ENCODE data around the gene GRIFIN.
A peak's percentile ranks its signal among the peaks of the same experiment; 100 is the strongest.
"Not testable (repeated sequence)": the region's sequence is repeated elsewhere in the genome, so short reads cannot be mapped to it uniquely, and the experiment has no call there.

Gene GRIFIN

GRCh38 chr7:2453849-2454248, 22.3 kb downstream of the GRIFIN start:
- DNase-seq (ENCODE audit: low read depth in 2 of 2) = not testable (repeated sequence)

- no peak for DNase-seq (ENCODE audit: low read depth in 2 of 2)
Measured at GRCh38 chr7:2452643-2453270, 23.4 kb downstream of the GRIFIN start.

GRCh38 chr7:2452074-2452507, 24.1 kb downstream of the GRIFIN start:
- DNase-seq (ENCODE audit: low read depth in 2 of 2) = no peak

GRCh38 chr7:2451171-2452073, 24.8 kb downstream of the GRIFIN start:
- DNase-seq (ENCODE audit: low read depth in 2 of 2) = peak; percentile 74 to 83

- DNase-seq (ENCODE audit: low read depth in 2 of 2) = no peak
Measured at GRCh38 chr7:2450198-2451107, 25.7 kb downstream of the GRIFIN start.

- DNase-seq (ENCODE audit: low read depth in 2 of 2) = no peak
Measured at GRCh38 chr7:2446676-2447075, 29.5 kb downstream of the GRIFIN start.

GRCh38 chr7:2445898-2446555, 30.2 kb downstream of the GRIFIN start:
- DNase-seq (ENCODE audit: low read depth in 2 of 2) = no peak

- no peak for DNase-seq (ENCODE audit: low read depth in 2 of 2)
Measured at GRCh38 chr7:2445047-2445446, 31.2 kb downstream of the GRIFIN start.

- DNase-seq (ENCODE audit: low read depth in 2 of 2) = no peak
Measured at GRCh38 chr7:2444476-2444875, 31.7 kb downstream of the GRIFIN start.

- no peak for DNase-seq (ENCODE audit: low read depth in 2 of 2)
Measured at GRCh38 chr7:2443491-2443890, 32.7 kb downstream of the GRIFIN start.

- no peak for DNase-seq (ENCODE audit: low read depth in 2 of 2)
Measured at GRCh38 chr7:2441430-2442058, 34.7 kb downstream of the GRIFIN start.

- no peak for DNase-seq (ENCODE audit: low read depth in 2 of 2)
Measured at GRCh38 chr7:2440608-2441245, 35.5 kb downstream of the GRIFIN start.

- no peak for DNase-seq (ENCODE audit: low read depth in 2 of 2)
Measured at GRCh38 chr7:2438775-2439174, 37.4 kb downstream of the GRIFIN start.

GRCh38 chr7:2438186-2438585, 38.0 kb downstream of the GRIFIN start:
- no peak for DNase-seq (ENCODE audit: low read depth in 2 of 2)

GRCh38 chr7:2437537-2438148, 38.6 kb downstream of the GRIFIN start:
- no peak for DNase-seq (ENCODE audit: low read depth in 2 of 2)

GRCh38 chr7:2437136-2437535, 39.1 kb downstream of the GRIFIN start:
- DNase-seq (ENCODE audit: low read depth in 2 of 2) = no peak

- DNase-seq (ENCODE audit: low read depth in 2 of 2) = no peak
Measured at GRCh38 chr7:2436341-2437104, 39.7 kb downstream of the GRIFIN start.

GRCh38 chr7:2435146-2435545, 41.1 kb downstream of the GRIFIN start:
- no peak for DNase-seq (ENCODE audit: low read depth in 2 of 2)

All from stimulated activated CD4-positive, alpha-beta T cell treated with anti-CD3 and anti-CD28 coated beads, Interleukin-1b, Interleukin-23, amount 100 ng/mL, for 4 hours (primary cell).